Stomach smooth muscle (tissue), 2 donors: ENCODE measurements around the gene SPATA31C1.
"Not testable (repeated sequence)": the region's sequence is repeated elsewhere in the genome, so short reads cannot be mapped to it uniquely, and the experiment has no call there.

Experiments
- H3K27ac ChIP-seq: one replicate; pipeline ENCODE4 v1.7.0; 2013; ENCODE audit warnings: mild to moderate bottlenecking, low read length, inconsistent platforms
- H3K27me3 ChIP-seq, 2 donors: one replicate each; pipeline ENCODE4 v1.7.0; 2013; ENCODE audit warnings: low read length in 2 of 2; ENCODE audit not compliant: insufficient read depth in 2 of 2, control insufficient read depth in 1 of 2
- H3K36me3 ChIP-seq, 2 donors: one replicate each; pipeline ENCODE4 v1.7.0; 2013; ENCODE audit warnings: low read length in 2 of 2; ENCODE audit not compliant: control insufficient read depth in 2 of 2, insufficient read depth in 2 of 2
- H3K4me1 ChIP-seq: one replicate; pipeline ENCODE4 v1.7.0; 2013; ENCODE audit warnings: low read length; ENCODE audit not compliant: control insufficient read depth, insufficient read depth
- H3K4me3 ChIP-seq, 2 donors: one replicate each; pipeline ENCODE4 v1.7.0; 2013; ENCODE audit warnings: low read length in 2 of 2
- H3K9ac ChIP-seq, 2 donors: one replicate each; pipeline ENCODE4 v1.7.0; 2013; ENCODE audit warnings: low read length in 2 of 2, mild to moderate bottlenecking in 1 of 2
- H3K9me3 ChIP-seq, 2 donors: one replicate each; pipeline ENCODE4 v1.7.0; 2013; ENCODE audit warnings: low read length in 2 of 2; ENCODE audit not compliant: control insufficient read depth in 2 of 2
- donor health status: healthy.
- donor health status: Pancreatic carcinoma.

The SPATA31C1 gene

GRCh38 chr9:87937918-87938317 is 20.2 kb downstream of the SPATA31C1 start:
- not testable (repeated sequence) for H3K27ac ChIP-seq, H3K4me1 ChIP-seq, H3K9me3 ChIP-seq, H3K4me3 ChIP-seq, H3K36me3 ChIP-seq, H3K9ac ChIP-seq, H3K27me3 ChIP-seq

- H3K36me3 ChIP-seq, H3K9ac ChIP-seq: not testable (repeated sequence)
Observed at GRCh38 chr9:87938336-87938735, 20.6 kb downstream of the SPATA31C1 start.

GRCh38 chr9:87939096-87939495 is 21.3 kb downstream of the SPATA31C1 start:
- not testable (repeated sequence) for H3K36me3 ChIP-seq, H3K4me1 ChIP-seq, H3K9me3 ChIP-seq, H3K27ac ChIP-seq, H3K4me3 ChIP-seq, H3K9ac ChIP-seq, H3K27me3 ChIP-seq

More at GRCh38 chr9:87938336-87938735, 20.6 kb downstream of the SPATA31C1 start:
- not testable (repeated sequence) for H3K4me3 ChIP-seq, H3K27me3 ChIP-seq, H3K27ac ChIP-seq, H3K4me1 ChIP-seq, H3K9me3 ChIP-seq

GRCh38 chr9:87944096-87944495 is 26.3 kb downstream of the SPATA31C1 start:
- Histone ChIP-seq H3K9me3 (no peaks in the 10 kb centered on the region), H3K4me1 (no peaks in the 10 kb centered on the region), H3K4me3 (no peak overlapping the region), H3K27ac (no peak overlapping the region), H3K36me3 (no peaks in the 10 kb centered on the region), H3K27me3 (no peaks in the 10 kb centered on the region), H3K9ac (no peak overlapping the region)

GRCh38 chr9:87944682-87945081 is 26.9 kb downstream of the SPATA31C1 start:
- Histone ChIP-seq H3K36me3 (no peaks in the 10 kb centered on the region), H3K27ac (no peak overlapping the region), H3K9me3 (no peaks in the 10 kb centered on the region), H3K4me1 (no peaks in the 10 kb centered on the region), H3K27me3 (no peaks in the 10 kb centered on the region), H3K4me3 (no peak overlapping the region), H3K9ac (no peak overlapping the region)

GRCh38 chr9:87950296-87950695 is 32.5 kb downstream of the SPATA31C1 start:
- Histone ChIP-seq H3K9ac (no peak overlapping the region), H3K36me3 (no peaks in the 10 kb centered on the region), H3K27ac (no peak overlapping the region), H3K27me3 (no peaks in the 10 kb centered on the region), H3K4me3 (no peak overlapping the region), H3K4me1 (no peaks in the 10 kb centered on the region), H3K9me3 (no peaks in the 10 kb centered on the region)

- H3K36me3 ChIP-seq = no peaks in the 10 kb centered on the region
Observed at GRCh38 chr9:87950765-87951488, 33.2 kb downstream of the SPATA31C1 start.

GRCh38 chr9:87954230-87954629 is 36.5 kb downstream of the SPATA31C1 start:
- Histone ChIP-seq H3K27me3 (no peaks in the 10 kb centered on the region), H3K27ac (no peak overlapping the region), H3K4me3 (no peak overlapping the region), H3K9me3 (no peaks in the 10 kb centered on the region), H3K36me3 (no peaks in the 10 kb centered on the region), H3K9ac (no peak overlapping the region), H3K4me1 (no peaks in the 10 kb centered on the region)

More at GRCh38 chr9:87950765-87951488, 33.2 kb downstream of the SPATA31C1 start:
- Histone ChIP-seq H3K4me1 (no peaks in the 10 kb centered on the region), H3K9me3 (no peaks in the 10 kb centered on the region), H3K4me3 (no peak overlapping the region), H3K9ac (no peak overlapping the region), H3K27me3 (no peaks in the 10 kb centered on the region), H3K27ac (no peak overlapping the region)

GRCh38 chr9:87957839-87958238 is 40.1 kb downstream of the SPATA31C1 start:
- no peak overlapping the region for H3K27ac ChIP-seq
- no peaks in the 10 kb centered on the region for H3K27me3 ChIP-seq
- H3K9ac ChIP-seq = no peak overlapping the region
- no peaks in the 10 kb centered on the region for H3K9me3 ChIP-seq
- no peaks in the 10 kb centered on the region for H3K36me3 ChIP-seq
- no peaks in the 10 kb centered on the region for H3K4me1 ChIP-seq
- no peak overlapping the region for H3K4me3 ChIP-seq

GRCh38 chr9:87958591-87958990 is 40.8 kb downstream of the SPATA31C1 start:
- H3K4me1 ChIP-seq = no peaks in the 10 kb centered on the region
- no peak overlapping the region for H3K27ac ChIP-seq
- H3K9ac ChIP-seq = no peak overlapping the region
- H3K4me3 ChIP-seq = no peak overlapping the region
- H3K36me3 ChIP-seq = no peaks in the 10 kb centered on the region
- no peaks in the 10 kb centered on the region for H3K27me3 ChIP-seq
- H3K9me3 ChIP-seq = no peaks in the 10 kb centered on the region

GRCh38 chr9:87959916-87960581 is 42.3 kb downstream of the SPATA31C1 start:
- no peaks in the 10 kb centered on the region for H3K36me3 ChIP-seq
- no peaks in the 10 kb centered on the region for H3K9me3 ChIP-seq
- no peak overlapping the region for H3K4me3 ChIP-seq
- no peak overlapping the region for H3K27ac ChIP-seq
- H3K27me3 ChIP-seq = no peaks in the 10 kb centered on the region
- no peak overlapping the region for H3K9ac ChIP-seq
- H3K4me1 ChIP-seq = no peaks in the 10 kb centered on the region
